ENCODE results near the gene ATG9B.

ATG9B gene

GRCh38 chr7:150968734-150969372, 55.4 kb downstream of the ATG9B start:
- no peak overlapping the region for H3K27ac ChIP-seq
- no peaks in the 10 kb centered on the region for H3K27me3 ChIP-seq (ENCODE audit: insufficient read depth, low read depth)
- H3K9ac ChIP-seq: no peak overlapping the region
- no peak overlapping the region for H2AFZ ChIP-seq (ENCODE audit: low read depth)
- H3K36me3 ChIP-seq (ENCODE audit: insufficient read depth): no peaks in the 10 kb centered on the region
- no peak overlapping the region for H3K4me3 ChIP-seq (IDR thresholded peaks at IDR 0.05; ENCODE audit: insufficient read depth, low read depth, low read length)
- no peaks in the 10 kb centered on the region for H3K79me2 ChIP-seq (ENCODE audit: insufficient read depth, low read depth)
- H4K20me1 ChIP-seq (ENCODE audit: insufficient read depth): no peaks in the 10 kb centered on the region
- peaks cover under 1% of the 10 kb centered on the region for H3K4me1 ChIP-seq (ENCODE audit: low read depth, poor library complexity, severe bottlenecking)
- TF ChIP-seq, protein P1, sequence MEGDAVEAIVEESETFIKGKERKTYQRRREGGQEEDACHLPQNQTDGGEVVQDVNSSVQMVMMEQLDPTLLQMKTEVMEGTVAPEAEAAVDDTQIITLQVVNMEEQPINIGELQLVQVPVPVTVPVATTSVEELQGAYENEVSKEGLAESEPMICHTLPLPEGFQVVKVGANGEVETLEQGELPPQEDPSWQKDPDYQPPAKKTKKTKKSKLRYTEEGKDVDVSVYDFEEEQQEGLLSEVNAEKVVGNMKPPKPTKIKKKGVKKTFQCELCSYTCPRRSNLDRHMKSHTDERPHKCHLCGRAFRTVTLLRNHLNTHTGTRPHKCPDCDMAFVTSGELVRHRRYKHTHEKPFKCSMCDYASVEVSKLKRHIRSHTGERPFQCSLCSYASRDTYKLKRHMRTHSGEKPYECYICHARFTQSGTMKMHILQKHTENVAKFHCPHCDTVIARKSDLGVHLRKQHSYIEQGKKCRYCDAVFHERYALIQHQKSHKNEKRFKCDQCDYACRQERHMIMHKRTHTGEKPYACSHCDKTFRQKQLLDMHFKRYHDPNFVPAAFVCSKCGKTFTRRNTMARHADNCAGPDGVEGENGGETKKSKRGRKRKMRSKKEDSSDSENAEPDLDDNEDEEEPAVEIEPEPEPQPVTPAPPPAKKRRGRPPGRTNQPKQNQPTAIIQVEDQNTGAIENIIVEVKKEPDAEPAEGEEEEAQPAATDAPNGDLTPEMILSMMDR (conservative IDR thresholded peaks at IDR 0.05; ENCODE audit: low read depth, low read length): no peak
- no peak overlapping the region for H3K4me2 ChIP-seq

DNA sequence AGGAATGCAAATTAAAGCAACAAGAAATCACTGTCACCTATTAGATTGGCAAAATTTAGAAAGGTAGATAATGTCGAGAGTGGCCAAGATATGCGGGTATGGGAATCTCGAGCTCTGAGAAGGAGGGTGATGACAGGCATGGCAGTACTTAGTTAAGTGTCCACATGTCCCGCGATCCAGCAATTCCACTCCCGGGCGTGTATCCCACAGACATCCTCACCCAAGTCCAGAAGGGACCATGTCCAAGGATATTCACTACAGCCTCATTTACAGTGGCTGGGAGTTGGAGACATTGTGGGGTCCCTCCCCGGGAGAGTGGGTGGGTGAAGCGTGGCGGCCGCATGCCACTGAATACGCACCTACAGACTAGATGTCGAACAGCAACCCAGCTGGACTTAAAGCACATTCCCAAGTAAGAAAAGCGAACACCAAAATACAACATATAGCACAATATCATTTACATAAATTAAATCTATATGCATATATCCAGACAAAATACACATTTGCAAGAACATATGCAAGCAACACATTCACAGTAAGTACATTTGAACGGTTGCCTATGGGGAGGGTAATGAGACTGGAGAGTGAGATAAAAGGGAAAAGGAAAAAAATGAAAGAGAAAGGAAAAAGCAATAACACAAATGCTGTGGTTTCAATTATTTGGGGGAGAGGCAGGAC, 56.1 kb downstream of the ATG9B start:
- Histone ChIP-seq H3K4me3 (IDR thresholded peaks at IDR 0.05; ENCODE audit: insufficient read depth, low read depth, low read length) (no peak overlapping the region), H4K20me1 (ENCODE audit: insufficient read depth) (no peaks in the 10 kb centered on the region), H3K27me3 (ENCODE audit: insufficient read depth, low read depth) (no peaks in the 10 kb centered on the region), H3K4me2 (no peak overlapping the region), H3K27ac (no peak overlapping the region), H3K36me3 (ENCODE audit: insufficient read depth) (no peaks in the 10 kb centered on the region), H2AFZ (ENCODE audit: low read depth) (no peak overlapping the region), H3K79me2 (ENCODE audit: insufficient read depth, low read depth) (no peaks in the 10 kb centered on the region), H3K9ac (no peak overlapping the region), H3K4me1 (ENCODE audit: low read depth, poor library complexity, severe bottlenecking) (no peaks in the 10 kb centered on the region)
- TF ChIP-seq, protein P1 (conservative IDR thresholded peaks at IDR 0.05; ENCODE audit: low read depth, low read length): no peak

- Histone ChIP-seq H4K20me1 (ENCODE audit: insufficient read depth) (no peaks in the 10 kb centered on the region), H3K27me3 (ENCODE audit: insufficient read depth, low read depth) (no peaks in the 10 kb centered on the region), H3K9ac (no peak overlapping the region), H3K4me1 (ENCODE audit: low read depth, poor library complexity, severe bottlenecking) (no peaks in the 10 kb centered on the region), H3K27ac (no peak overlapping the region), H2AFZ (ENCODE audit: low read depth) (no peak overlapping the region), H3K4me3 (IDR thresholded peaks at IDR 0.05; ENCODE audit: insufficient read depth, low read depth, low read length) (no peak overlapping the region), H3K79me2 (ENCODE audit: insufficient read depth, low read depth) (no peaks in the 10 kb centered on the region), H3K36me3 (ENCODE audit: insufficient read depth) (no peaks in the 10 kb centered on the region), H3K4me2 (no peak overlapping the region)
- TF ChIP-seq, protein P1 (conservative IDR thresholded peaks at IDR 0.05; ENCODE audit: low read depth, low read length): no peak
Measured at GRCh38 chr7:150967349-150967748, 56.9 kb downstream of the ATG9B start.

DNA sequence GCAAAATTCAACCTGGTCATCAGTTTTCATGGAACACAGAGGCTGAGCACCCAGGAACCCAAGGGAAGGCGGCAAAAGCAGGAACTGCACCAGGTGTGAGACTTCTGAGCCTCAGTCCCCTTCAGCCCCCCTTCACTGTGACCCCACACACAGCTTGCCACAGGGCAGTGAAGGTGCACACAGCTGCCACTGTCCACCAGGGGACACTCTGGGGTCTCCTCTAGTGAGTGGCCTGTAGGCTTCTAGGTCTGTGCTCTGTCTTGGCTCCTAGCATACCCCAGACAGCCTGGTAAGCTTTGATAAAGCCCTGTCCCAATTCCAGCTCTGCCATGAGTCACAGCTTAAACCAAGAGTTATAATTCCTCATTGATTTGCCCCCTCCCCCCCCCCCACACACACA, 58.3 kb downstream of the ATG9B start:
- Histone ChIP-seq H3K4me3 (IDR thresholded peaks at IDR 0.05; ENCODE audit: insufficient read depth, low read depth, low read length) (no peak overlapping the region), H3K9ac (no peak overlapping the region), H3K36me3 (ENCODE audit: insufficient read depth) (no peaks in the 10 kb centered on the region), H3K4me2 (no peak overlapping the region), H2AFZ (ENCODE audit: low read depth) (no peak overlapping the region), H3K4me1 (ENCODE audit: low read depth, poor library complexity, severe bottlenecking) (no peaks in the 10 kb centered on the region), H3K27ac (no peak overlapping the region), H3K27me3 (ENCODE audit: insufficient read depth, low read depth) (no peaks in the 10 kb centered on the region), H4K20me1 (ENCODE audit: insufficient read depth) (no peaks in the 10 kb centered on the region), H3K79me2 (ENCODE audit: insufficient read depth, low read depth) (no peaks in the 10 kb centered on the region)
- TF ChIP-seq, protein P1 (conservative IDR thresholded peaks at IDR 0.05; ENCODE audit: low read depth, low read length): no peak

Data from KMS-11 (cell line).